ENCODE data around the gene TMEM260. TPM values are rescaled to one million over a fixed set of nuclear protein-coding genes. Genes with fewer than 3 reads are reported as not detected.

Gene TMEM260
- total RNA-seq, 1 experiment from 2014 or later, result 20.0 TPM

Other genes with a start within 250 kb of the TMEM260 start
- 193 and 195 TPM in 2 replicates for gene OTX2, start 230.7 kb downstream of the TMEM260 start, total RNA-seq (2021)

All from H9 (cell line).